Endothelial cell of umbilical vein (primary cell): ENCODE data around the gene PPP2R2D. TPM values are rescaled to one million over a fixed set of nuclear protein-coding genes. Genes with fewer than 3 reads are reported as not detected.

ENCODE experiments used
- BruUV-seq: library from RNA; stranded (reverse); fragments of 400-500 nt; replicated peaks from 2 replicates; lab custom pipeline; 2021; lab: Mats Ljungman, UMichigan
- CTCF ChIA-PET: fragments of 300-600, 350-600 bp; sonication (Branson Sonifier 250); formaldehyde crosslinking; loops from one replicate; lab custom pipeline; 2021; ENCODE audit warnings: antibody characterized with exemption, inconsistent platforms; lab: Charles Lee
- POLR2A ChIA-PET: fragments of 300-600, 350-600 bp; sonication (Branson Sonifier 250); formaldehyde crosslinking; loops from one replicate; lab custom pipeline; 2021; ENCODE audit warnings: antibody characterized with exemption, inconsistent platforms; lab: Charles Lee
- DNase-seq: peaks from one replicate; pipeline ENCODE4 v3.0.0-alpha.2; 2011; ENCODE audit warnings: low read depth, low spot score
- FAIRE-seq: peaks from 2 replicates; lab custom pipeline; 2011; peaks lifted over from hg19 to GRCh38; lab: Jason Lieb, UNC
- H2AFZ ChIP-seq: 2 replicates; pipeline ENCODE4 v1.6.0; 2012; ENCODE audit warnings: low read depth, low read length, control low read depth, inconsistent platforms
- H3K27ac ChIP-seq: 2 replicates; pipeline ENCODE4 v1.5.1; 2011; ENCODE audit warnings: low read depth, mild to moderate bottlenecking, control low read depth, low read length, moderate library complexity; ENCODE audit not compliant: insufficient read depth
- H3K27me3 ChIP-seq, 2 experiments: 2 replicates each; pipeline versions ENCODE4 v1.6.0 to v1.6.1; 2011; ENCODE audit warnings: low read length in 2 of 2, mixed read lengths in 1 of 2; ENCODE audit not compliant: control insufficient read depth in 2 of 2, insufficient read depth in 2 of 2
- H3K36me3 ChIP-seq, 2 experiments: 2 replicates in 1 of 2; 3 replicates in 1 of 2; pipeline ENCODE4 v1.5.1; 2011; ENCODE audit warnings: low read length in 2 of 2, mild to moderate bottlenecking in 1 of 2, moderate library complexity in 1 of 2; ENCODE audit not compliant: control insufficient read depth in 2 of 2, insufficient read depth in 2 of 2; ENCODE audit errors: extremely low read depth in 1 of 2
- H3K4me1 ChIP-seq: 3 replicates; pipeline ENCODE4 v1.5.1; 2011; ENCODE audit warnings: mild to moderate bottlenecking, low read length; ENCODE audit not compliant: control insufficient read depth, insufficient read depth; ENCODE audit errors: extremely low read depth
- H3K4me2 ChIP-seq: 2 replicates; pipeline ENCODE4 v1.6.1; 2011; ENCODE audit warnings: low read length, control low read depth, mixed read lengths; ENCODE audit not compliant: insufficient read depth
- H3K4me3 ChIP-seq, 3 experiments: fragments of 200-600 bp in 1 of 3; sonication (generic), shearing (Covaris generic) in 1 of 3; replicated peaks in 1 of 3; 2 replicates each; pipeline ENCODE4 v1.5.1; 2011 to 2016; ENCODE audit warnings: control low read depth in 3 of 3, low read length in 3 of 3, mild to moderate bottlenecking in 2 of 3, inconsistent platforms in 1 of 3, low read depth in 1 of 3, moderate library complexity in 1 of 3; ENCODE audit not compliant: insufficient read depth in 1 of 3
- H3K79me2 ChIP-seq: 2 replicates; pipeline ENCODE4 v1.6.0; 2012; ENCODE audit warnings: low read length, inconsistent platforms; ENCODE audit not compliant: control insufficient read depth, insufficient read depth
- H3K9ac ChIP-seq: replicated peaks from 2 replicates; pipeline ENCODE3; 2011; ENCODE audit warnings: low read length, control low read depth; ENCODE audit not compliant: insufficient read depth; ENCODE audit errors: extremely low read depth
- H3K9me1 ChIP-seq: replicated peaks from 3 replicates; pipeline ENCODE4 v1.6.0; 2011; ENCODE audit warnings: mild to moderate bottlenecking, low read length; ENCODE audit not compliant: control insufficient read depth, insufficient read depth; ENCODE audit errors: extremely low read depth
- H3K9me3 ChIP-seq: replicated peaks from 2 replicates; pipeline ENCODE4 v1.5.1; 2012; ENCODE audit warnings: low read length, inconsistent platforms; ENCODE audit not compliant: control insufficient read depth, insufficient read depth
- H4K20me1 ChIP-seq: replicated peaks from 2 replicates; pipeline ENCODE3; 2011; ENCODE audit warnings: mild to moderate bottlenecking, low read length; ENCODE audit not compliant: control insufficient read depth, insufficient read depth; ENCODE audit errors: extremely low read depth
- CTCF ChIP-seq, 2 donors: IDR thresholded peaks; 1 replicate in 1 of 2; 2 replicates in 1 of 2; pipeline ENCODE4 v1.5.1; 2011; ENCODE audit warnings: low read length in 2 of 2, mild to moderate bottlenecking in 2 of 2, moderate library complexity in 2 of 2, control low read depth in 1 of 2, inconsistent platforms in 1 of 2, low read depth in 1 of 2; ENCODE audit not compliant: insufficient read depth in 1 of 2; ENCODE audit errors: extremely low read depth in 1 of 2
- EZH2 ChIP-seq: IDR thresholded peaks from 2 replicates; pipeline ENCODE4 v1.6.1; 2012; ENCODE audit warnings: borderline replicate concordance, low read depth, mild to moderate bottlenecking, moderate library complexity, low read length, inconsistent platforms; ENCODE audit not compliant: severe bottlenecking
- FOS ChIP-seq: IDR thresholded peaks from 2 replicates; pipeline ENCODE4 v1.6.1; 2011; ENCODE audit warnings: mild to moderate bottlenecking, low read length, moderate library complexity, borderline replicate concordance; ENCODE audit not compliant: insufficient read depth
- GATA2 ChIP-seq: IDR thresholded peaks from 2 replicates; pipeline ENCODE4 v1.7.0; 2011; ENCODE audit warnings: low read depth, mild to moderate bottlenecking, moderate library complexity, mixed read lengths, low read length; ENCODE audit not compliant: insufficient read length, insufficient read depth
- JUN ChIP-seq: IDR thresholded peaks from 2 replicates; pipeline ENCODE4 v1.6.1; 2011; ENCODE audit warnings: borderline replicate concordance, low read depth; ENCODE audit not compliant: insufficient read length, insufficient read depth
- MAX ChIP-seq: IDR thresholded peaks from 2 replicates; pipeline ENCODE4 v1.6.1; 2011; ENCODE audit not compliant: insufficient read depth, insufficient read length
- MYC ChIP-seq: IDR thresholded peaks from one replicate; pipeline ENCODE4 v1.6.1; 2011; ENCODE audit warnings: mild to moderate bottlenecking, low read depth, low read length
- POLR2A ChIP-seq: IDR thresholded peaks from 2 replicates; pipeline ENCODE4 v1.6.1; 2012; ENCODE audit warnings: low read depth, mild to moderate bottlenecking, control low read depth, low read length
- POLR2AphosphoS5 ChIP-seq: IDR thresholded peaks from 2 replicates; pipeline ENCODE4 v1.6.1; 2012; ENCODE audit warnings: low read depth, mild to moderate bottlenecking, control low read depth, low read length, moderate library complexity; ENCODE audit not compliant: insufficient read depth
- dilution Hi-C: fragments of 300-500 bp; cut with MboI; formaldehyde crosslinking; loops from one replicate; pipeline ENCODE4 v1.15.0; 2019; ENCODE audit warnings: low sequenced_read_pairs; ENCODE audit not compliant: extremely low pct_ligation_motif_present
- intact Hi-C: fragments of 100-400 bp; cut with micrococcal nuclease; formaldehyde crosslinking; loops from one replicate; pipeline ENCODE4 v1.10.0; 2022
- polyA plus RNA-seq, 4 experiments: library from polyadenylated mRNA; depleted of rRNA in 3 of 4; stranded (reverse) in 3 of 4; unstranded in 1 of 4; fragments of >200 nt; gene quantifications; 2 replicates each; pipeline versions ENCODE4 v1.2.1 to v1.2.3, GENCODE V29; 2011 to 2012; ENCODE audit warnings: missing spikeins in 1 of 4
- total RNA-seq: library from RNA; stranded (reverse); gene quantifications from 2 replicates; pipeline ENCODE4 v1.2.3, GENCODE V29; 2021

PPP2R2D gene
- total and polyA plus RNA-seq, 2 donors (not counting 3 experiments of a cell fraction or from before 2014, with no cell fraction given): 29.9 to 36.3 TPM

- Histone ChIP-seq H3K27me3 (no peaks in the 10 kb centered on the region), H3K4me2 (no peak overlapping the region), H3K9me3 (no peaks in the 10 kb centered on the region), H3K9ac (no peak overlapping the region), H4K20me1 (no peaks in the 10 kb centered on the region), H3K4me3 (no peak overlapping the region), H3K4me1 (no peaks in the 10 kb centered on the region), H3K27ac (no peak overlapping the region), H3K36me3 (peaks cover 3 to 6% of the 10 kb centered on the region in 2 experiments), H2AFZ (no peak overlapping the region), H3K9me1 (no peaks in the 10 kb centered on the region), H3K79me2 (peaks cover 95% of the 10 kb centered on the region)
- no TSS peak for BruUV-seq
- ChIA-PET CTCF (interaction anchor here (1.8 kb wide), 1 partner anchor 111 kb away, joined by 6 read pairs; no protein-coding TSS in a partner anchor), POLR2A (no interaction called here)
- intact Hi-C loops (no loop called here), dilution Hi-C loops (no loop called here)
- TF ChIP-seq JUN (no peak), MYC (no peak), FOS (no peak), GATA2 (no peak), CTCF (IDR thresholded peaks at IDR 0.05; ENCODE audit: extremely low read depth in 1 of 2, insufficient read depth in 1 of 2, low read depth in 1 of 2, low read length in 2 of 2) (no peak), POLR2A (no peak), MAX (no peak), POLR2AphosphoS5 (no peak), EZH2 (no peak)
- FAIRE-seq: no peak
- no peak for DNase-seq
These were observed 10.6 kb downstream of the PPP2R2D start for GRCh38 chr10:131911451-131911850.
